ENCODE results near the gene MAD1L1. TPM values are rescaled to one million over a fixed set of nuclear protein-coding genes. Genes with fewer than 3 reads are reported as not detected.
A peak's percentile ranks its signal among the peaks of the same experiment; 100 is the strongest.

Gene MAD1L1
- total RNA-seq, 2 experiments from 2014 or later, result 157 to 160 TPM

DNA sequence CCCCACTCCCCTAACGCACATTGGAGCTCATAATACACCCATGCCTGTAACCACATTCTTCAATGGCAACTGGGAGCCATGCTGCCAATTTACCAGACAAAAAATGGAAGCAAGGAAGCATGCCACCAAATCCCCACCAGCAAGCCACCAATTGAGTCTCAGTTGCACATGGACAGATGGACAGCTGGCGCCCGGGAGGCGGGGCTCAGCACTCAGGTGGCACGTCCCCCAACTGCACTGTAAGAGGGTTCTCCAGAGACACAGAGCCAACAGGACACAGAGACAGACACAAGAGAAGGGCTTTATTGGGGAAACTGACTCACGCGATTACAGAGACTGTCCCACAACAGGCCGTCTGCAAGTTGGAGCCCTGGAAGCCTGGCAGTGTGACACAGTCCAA, 2.5 kb downstream of the MAD1L1 start:
- peaks cover 36% of the 10 kb centered on the region for H3K4me1 Mint-ChIP-seq (ENCODE audit: low read depth)
- Histone ChIP-seq H3K36me3 (ENCODE audit: insufficient read depth, low read length) (peaks cover 24% of the 10 kb centered on the region), H3K4me3 (ENCODE audit: low read length) (no peak overlapping the region), H3K9me3 (ENCODE audit: control insufficient read depth in 1 of 2, insufficient read depth in 1 of 2, low read length in 2 of 2) (no peaks in the 10 kb centered on the region), H3K27ac (ENCODE audit: low read depth in 1 of 2, low read length in 2 of 2) (no peak overlapping the region), H3K4me1 (ENCODE audit: insufficient read depth, low read length) (peaks cover 34% of the 10 kb centered on the region), H3K27me3 (ENCODE audit: control insufficient read depth in 1 of 2, insufficient read depth in 2 of 2, low read length in 2 of 2) (no peaks in the 10 kb centered on the region)
- H3K36me3 Mint-ChIP-seq (ENCODE audit: low read depth), result peaks cover 63% of the 10 kb centered on the region
- H3K4me3 Mint-ChIP-seq, result peak overlapping the region; percentile 49
- H3K27me3 Mint-ChIP-seq, result no peaks in the 10 kb centered on the region
- TF ChIP-seq, protein P1, sequence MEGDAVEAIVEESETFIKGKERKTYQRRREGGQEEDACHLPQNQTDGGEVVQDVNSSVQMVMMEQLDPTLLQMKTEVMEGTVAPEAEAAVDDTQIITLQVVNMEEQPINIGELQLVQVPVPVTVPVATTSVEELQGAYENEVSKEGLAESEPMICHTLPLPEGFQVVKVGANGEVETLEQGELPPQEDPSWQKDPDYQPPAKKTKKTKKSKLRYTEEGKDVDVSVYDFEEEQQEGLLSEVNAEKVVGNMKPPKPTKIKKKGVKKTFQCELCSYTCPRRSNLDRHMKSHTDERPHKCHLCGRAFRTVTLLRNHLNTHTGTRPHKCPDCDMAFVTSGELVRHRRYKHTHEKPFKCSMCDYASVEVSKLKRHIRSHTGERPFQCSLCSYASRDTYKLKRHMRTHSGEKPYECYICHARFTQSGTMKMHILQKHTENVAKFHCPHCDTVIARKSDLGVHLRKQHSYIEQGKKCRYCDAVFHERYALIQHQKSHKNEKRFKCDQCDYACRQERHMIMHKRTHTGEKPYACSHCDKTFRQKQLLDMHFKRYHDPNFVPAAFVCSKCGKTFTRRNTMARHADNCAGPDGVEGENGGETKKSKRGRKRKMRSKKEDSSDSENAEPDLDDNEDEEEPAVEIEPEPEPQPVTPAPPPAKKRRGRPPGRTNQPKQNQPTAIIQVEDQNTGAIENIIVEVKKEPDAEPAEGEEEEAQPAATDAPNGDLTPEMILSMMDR (IDR thresholded peaks at IDR 0.05), result no peak
- no peak for DNase-seq
- H3K9me3 Mint-ChIP-seq, result no peaks in the 10 kb centered on the region
- ChIA-PET CTCF (no interaction called here), POLR2A (no interaction called here)
- H3K27ac Mint-ChIP-seq, result no peak overlapping the region
- ATAC-seq (ENCODE audit: poor library complexity), result no peak
- intact Hi-C loops (cut with DNase I, micrococcal nuclease), result loop anchor here in 1 of 2 experiments (5.0 kb wide), 2 partner anchors 327 to 1072 kb away; partner anchors contain the start of genes BRAT1, IQCE and SDK1

DNA sequence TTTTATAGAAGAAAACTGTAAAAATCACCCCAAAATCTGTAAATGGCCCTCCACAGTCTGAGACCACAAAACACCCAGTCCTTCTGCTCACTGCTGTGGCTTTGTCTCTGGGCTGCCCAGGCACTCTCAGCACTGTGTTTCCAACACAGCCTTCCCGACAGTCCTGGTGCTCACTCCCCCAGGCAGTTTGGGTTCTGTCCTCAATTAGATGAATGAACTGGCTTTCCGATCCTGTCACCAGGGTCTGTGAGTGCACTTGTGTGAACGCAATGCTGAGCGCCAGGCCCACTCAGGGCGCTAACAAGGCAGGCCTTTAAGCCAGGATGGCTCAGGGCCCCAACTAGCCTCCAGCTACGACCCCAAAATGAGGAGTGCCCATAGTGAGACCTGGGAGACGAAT, 3.3 kb downstream of the MAD1L1 start:
- no peaks in the 10 kb centered on the region for H3K9me3 Mint-ChIP-seq
- ChIA-PET POLR2A (no interaction called here), CTCF (no interaction called here)
- ATAC-seq (ENCODE audit: poor library complexity) (no peak), DNase-seq (no peak)
- TF ChIP-seq, protein P1 (IDR thresholded peaks at IDR 0.05), result no peak
- no peaks in the 10 kb centered on the region for H3K27me3 Mint-ChIP-seq
- Histone ChIP-seq H3K9me3 (ENCODE audit: control insufficient read depth in 1 of 2, insufficient read depth in 1 of 2, low read length in 2 of 2) (no peaks in the 10 kb centered on the region), H3K27me3 (ENCODE audit: control insufficient read depth in 1 of 2, insufficient read depth in 2 of 2, low read length in 2 of 2) (no peaks in the 10 kb centered on the region), H3K27ac (ENCODE audit: low read depth in 1 of 2, low read length in 2 of 2) (no peak overlapping the region), H3K36me3 (ENCODE audit: insufficient read depth, low read length) (peaks cover 24% of the 10 kb centered on the region), H3K4me1 (ENCODE audit: insufficient read depth, low read length) (peaks cover 34% of the 10 kb centered on the region), H3K4me3 (ENCODE audit: low read length) (no peak overlapping the region)
- H3K27ac Mint-ChIP-seq, result no peak overlapping the region
- peaks cover 56% of the 10 kb centered on the region for H3K36me3 Mint-ChIP-seq (ENCODE audit: low read depth)
- peaks cover 30% of the 10 kb centered on the region for H3K4me1 Mint-ChIP-seq (ENCODE audit: low read depth)
- intact Hi-C loops (cut with DNase I, micrococcal nuclease), result no loop called here
- peak overlapping the region; percentile 54 for H3K4me3 Mint-ChIP-seq

DNA sequence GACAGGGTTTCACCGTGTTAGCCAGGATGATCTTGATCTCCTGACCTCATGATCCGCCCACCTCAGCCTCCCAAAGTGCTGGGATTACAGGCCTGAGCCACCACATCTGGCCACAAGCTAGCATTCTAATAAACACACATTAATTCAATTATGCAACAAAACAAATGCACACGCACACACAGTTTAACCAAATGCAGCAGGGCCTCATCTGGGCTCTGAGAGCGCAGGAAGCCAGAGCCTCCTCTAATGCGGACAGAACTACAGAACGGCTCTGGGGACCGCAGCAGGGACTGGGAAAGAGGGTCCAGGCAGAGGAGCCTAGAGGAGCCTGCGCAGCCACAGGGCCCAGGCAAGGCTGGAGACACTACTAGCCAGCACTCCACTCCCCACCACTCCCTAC, 3.8 kb downstream of the MAD1L1 start:
- Mint-ChIP-seq H3K36me3 (ENCODE audit: low read depth) (peaks cover 56% of the 10 kb centered on the region), H3K4me3 (peak overlapping the region; percentile 25), H3K4me1 (ENCODE audit: low read depth) (peaks cover 29% of the 10 kb centered on the region), H3K9me3 (no peaks in the 10 kb centered on the region), H3K27ac (no peak overlapping the region), H3K27me3 (no peaks in the 10 kb centered on the region)
- Histone ChIP-seq H3K9me3 (ENCODE audit: control insufficient read depth in 1 of 2, insufficient read depth in 1 of 2, low read length in 2 of 2) (no peaks in the 10 kb centered on the region), H3K27ac (ENCODE audit: low read depth in 1 of 2, low read length in 2 of 2) (no peak overlapping the region), H3K36me3 (ENCODE audit: insufficient read depth, low read length) (peaks cover 29% of the 10 kb centered on the region), H3K27me3 (ENCODE audit: control insufficient read depth in 1 of 2, insufficient read depth in 2 of 2, low read length in 2 of 2) (no peaks in the 10 kb centered on the region), H3K4me1 (ENCODE audit: insufficient read depth, low read length) (peaks cover 34% of the 10 kb centered on the region), H3K4me3 (ENCODE audit: low read length) (no peak overlapping the region)
- intact Hi-C loops (cut with DNase I, micrococcal nuclease), result no loop called here
- CTCF ChIA-PET, result no interaction called here
- ATAC-seq (ENCODE audit: poor library complexity) (no peak), DNase-seq (no peak)
- POLR2A ChIA-PET, result no interaction called here
- TF ChIP-seq, protein P1 (IDR thresholded peaks at IDR 0.05), result no peak
